Stimulated activated CD4-positive, alpha-beta T cell treated with anti-CD3 and anti-CD28 coated beads, TNF-alpha, amount 100 ng/mL, for 4 hours (primary cell): ENCODE results near the gene DPYSL4.
A peak's percentile ranks its signal among the peaks of the same experiment; 100 is the strongest.
"Not testable (repeated sequence)": the region's sequence is repeated elsewhere in the genome, so short reads cannot be mapped to it uniquely, and the experiment has no call there.

Source experiments
- DNase-seq, 3 experiments: peaks; one replicate each; pipeline ENCODE4 v3.0.0-alpha.2; 2020; ENCODE audit warnings: low read depth in 3 of 3

Gene DPYSL4

GRCh38 chr10:132206806-132207535 lies 20.2 kb downstream of the DPYSL4 start:
- DNase-seq = no peak

GRCh38 chr10:132207536-132208461 lies 21.1 kb downstream of the DPYSL4 start:
- no peak for DNase-seq

GRCh38 chr10:132208462-132209050 lies 21.8 kb downstream of the DPYSL4 start:
- DNase-seq = no peak

GRCh38 chr10:132209130-132209529 lies 22.4 kb downstream of the DPYSL4 start:
- no peak for DNase-seq

- DNase-seq = no peak
These were observed 23.3 kb downstream of the DPYSL4 start for GRCh38 chr10:132209978-132210530.

- DNase-seq = no peak
These were observed 24.0 kb downstream of the DPYSL4 start for GRCh38 chr10:132210766-132211165.

- no peak for DNase-seq
These were observed 24.5 kb downstream of the DPYSL4 start for GRCh38 chr10:132211246-132211645.

- DNase-seq = no peak
These were observed 26.1 kb downstream of the DPYSL4 start for GRCh38 chr10:132212816-132213215.

- no peak for DNase-seq
These were observed 27.2 kb downstream of the DPYSL4 start for GRCh38 chr10:132213917-132214316.

GRCh38 chr10:132216441-132216840 lies 29.7 kb downstream of the DPYSL4 start:
- not testable (repeated sequence) for DNase-seq

GRCh38 chr10:132219486-132219885 lies 32.7 kb downstream of the DPYSL4 start:
- DNase-seq = no peak

- DNase-seq = no peak
These were observed 33.3 kb downstream of the DPYSL4 start for GRCh38 chr10:132220061-132220460.

- not testable (repeated sequence) for DNase-seq
These were observed 34.2 kb downstream of the DPYSL4 start for GRCh38 chr10:132220996-132221395.

GRCh38 chr10:132222726-132223125 lies 36.0 kb downstream of the DPYSL4 start:
- DNase-seq = no peak

- peak in 2 of 3 experiments; percentile 18 to 54 for DNase-seq
These were observed 36.4 kb downstream of the DPYSL4 start for GRCh38 chr10:132223156-132223590.

- DNase-seq = no peak
These were observed 37.0 kb downstream of the DPYSL4 start for GRCh38 chr10:132223611-132224342.

GRCh38 chr10:132224343-132225072 lies 37.8 kb downstream of the DPYSL4 start:
- DNase-seq = no peak

- DNase-seq = no peak
These were observed 38.5 kb downstream of the DPYSL4 start for GRCh38 chr10:132225073-132225848.

GRCh38 chr10:132225849-132226205 lies 39.1 kb downstream of the DPYSL4 start:
- no peak for DNase-seq
